GM21576 (cell line): ENCODE measurements around the gene TMEM45A.

Experiments
- ATAC-seq: cut with Tn5 transposase; IDR thresholded peaks from one replicate; pipeline ENCODE4 v1.9.1; 2021; ENCODE audit warnings: mild to moderate bottlenecking, moderate library complexity; ENCODE audit not compliant: unreplicated experiment

The TMEM45A gene

DNA sequence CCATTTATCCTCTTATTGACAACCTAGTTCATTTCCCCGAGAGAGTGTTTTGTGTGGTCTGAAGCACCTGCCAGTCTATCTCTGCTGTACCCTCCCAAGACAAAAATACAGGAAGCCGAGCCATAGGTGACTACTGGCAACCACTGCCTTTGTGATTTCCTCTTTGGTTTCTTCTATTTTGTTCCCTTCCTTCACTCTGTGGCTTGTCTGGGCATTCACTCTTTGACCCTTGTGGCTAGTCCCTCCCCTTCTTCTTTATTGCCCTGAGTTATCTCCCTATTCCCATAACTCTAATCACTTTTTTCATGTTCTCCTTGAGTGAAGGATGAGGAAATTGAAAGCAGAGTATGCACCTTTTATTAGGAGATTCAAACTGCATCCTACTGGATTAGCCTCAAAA lies 116.9 kb downstream of the TMEM45A start, which contains the start of gene ADGRG7:
Gene ADGRG7, plus strand, starts transcription at position 297 of the 400 bp plus-strand sequence. CDS start 256 bp downstream, outside the sequence.
- ATAC-seq = no peak

DNA sequence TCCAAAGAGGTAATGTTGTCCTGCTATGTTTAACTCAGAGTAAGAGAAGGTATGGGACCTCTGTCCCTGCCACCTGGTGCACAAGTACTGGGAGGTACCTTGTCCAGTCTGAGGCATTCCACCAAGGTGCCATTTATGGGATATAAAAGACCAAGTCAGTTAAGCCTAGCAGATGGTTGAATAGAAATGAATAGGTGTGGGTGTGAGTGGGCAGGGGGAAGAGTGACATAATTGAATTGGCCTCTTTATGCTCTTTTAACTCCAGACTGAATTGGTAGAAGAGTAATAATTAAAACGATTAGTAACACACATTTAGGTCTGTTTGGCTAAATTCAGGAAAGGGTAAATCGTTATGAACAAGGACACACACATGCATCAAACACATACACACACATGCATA lies 117.5 kb downstream of the TMEM45A start:
- ATAC-seq = no peak

DNA sequence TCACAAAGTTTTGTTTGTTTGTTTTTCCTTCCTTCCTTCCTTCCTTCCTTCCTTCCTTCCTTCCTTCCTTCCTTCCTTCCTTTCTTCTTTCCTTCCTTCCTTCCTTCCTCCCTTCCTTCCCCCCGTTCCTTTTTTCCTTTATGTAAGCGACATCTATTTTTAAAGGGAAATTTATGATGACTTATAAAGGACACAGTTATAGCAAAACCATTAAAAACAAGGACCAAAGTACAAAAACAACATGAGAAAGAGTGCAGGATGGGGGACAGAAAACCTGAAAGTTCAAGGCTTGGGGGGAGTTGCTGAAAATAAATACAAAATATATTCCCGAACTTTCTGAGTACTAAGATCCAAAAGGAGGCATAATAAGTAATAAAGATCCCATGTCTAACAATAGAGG lies 118.8 kb downstream of the TMEM45A start:
- ATAC-seq = no peak

DNA sequence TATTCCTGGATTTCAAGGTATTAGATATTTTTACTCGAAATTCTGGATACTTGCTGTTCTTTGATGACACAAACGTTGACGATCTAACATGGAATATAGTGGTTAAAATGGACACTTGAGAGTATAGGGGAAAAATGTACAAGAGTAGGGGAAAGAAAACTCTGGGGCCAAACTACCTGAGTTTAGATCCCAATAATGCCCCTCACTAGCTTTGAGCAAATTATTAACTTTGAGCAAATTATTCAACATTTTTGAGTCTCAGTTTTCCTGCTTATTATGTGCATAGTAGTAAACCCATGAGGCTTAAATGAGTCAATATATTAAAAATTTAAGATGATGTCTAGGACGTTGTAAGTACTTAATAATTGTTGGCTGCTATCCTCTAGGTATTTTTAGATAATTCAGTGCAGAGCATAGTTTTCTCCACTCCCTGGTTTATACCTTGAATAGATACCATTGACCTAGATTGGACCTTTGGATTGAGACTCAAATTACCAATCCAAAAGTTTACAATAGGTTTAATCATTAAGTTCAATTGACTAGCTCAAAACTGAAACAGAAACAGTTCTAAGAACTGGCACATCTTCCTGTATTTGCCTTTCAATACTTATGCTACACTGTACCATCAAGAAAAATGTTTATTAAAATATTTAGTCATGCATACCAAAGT lies 121.4 kb downstream of the TMEM45A start:
- no peak for ATAC-seq

DNA sequence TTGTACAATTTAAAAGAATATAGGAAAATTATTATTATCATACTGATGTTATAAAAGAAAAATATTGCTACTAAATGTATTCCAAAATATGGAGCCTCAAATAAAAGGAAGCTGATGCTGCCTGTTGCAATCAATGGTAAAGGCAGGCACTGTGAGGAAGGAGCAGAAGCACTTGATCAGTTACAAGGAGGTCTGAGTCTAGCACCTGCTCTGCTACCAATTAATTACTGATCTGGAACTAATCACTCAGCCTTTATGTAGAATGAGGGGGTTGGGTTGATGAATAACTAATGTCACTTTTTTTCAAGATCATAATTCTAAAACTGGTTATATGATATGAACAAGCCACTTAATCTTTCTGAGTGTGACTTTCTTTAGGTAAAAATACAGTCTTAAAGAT lies 122.5 kb downstream of the TMEM45A start:
- no peak for ATAC-seq

DNA sequence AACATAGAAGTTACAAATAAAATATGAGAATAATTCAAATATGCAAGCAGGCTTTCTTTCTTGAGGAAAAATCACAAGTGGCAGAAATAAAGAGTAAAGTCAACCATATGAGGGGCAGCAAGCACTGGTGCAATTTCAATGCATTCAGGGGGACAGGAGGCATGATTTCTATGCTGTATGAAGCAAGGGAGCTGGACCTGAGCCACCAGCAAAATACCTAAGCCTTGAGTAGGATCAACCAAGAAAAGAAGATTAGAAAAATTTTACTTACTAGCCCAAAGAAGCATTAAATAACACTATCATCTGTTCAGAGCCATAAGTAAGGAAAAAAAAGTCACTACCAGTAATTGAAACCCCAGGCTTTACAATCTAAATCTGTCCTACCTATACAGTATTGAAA lies 123.3 kb downstream of the TMEM45A start:
- ATAC-seq = no peak

DNA sequence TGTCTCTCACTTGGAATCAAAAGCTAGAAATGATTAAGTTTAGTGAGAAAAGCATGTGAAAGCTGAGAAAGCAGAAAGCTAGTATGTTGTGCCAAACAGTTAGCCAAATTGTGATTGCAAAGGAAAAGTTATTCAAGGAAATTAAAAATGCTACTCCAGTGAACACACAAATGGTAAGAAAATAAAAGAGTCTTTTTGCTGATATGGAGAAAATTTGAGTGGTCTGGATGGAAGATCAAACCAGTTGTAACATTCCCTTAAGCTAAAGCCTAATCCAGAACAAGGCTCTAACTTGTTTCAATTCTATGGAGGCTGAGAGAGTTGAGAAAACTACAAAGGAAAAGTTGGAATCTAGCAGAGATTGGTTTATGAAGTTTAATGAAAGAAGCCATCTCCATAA lies 128.8 kb downstream of the TMEM45A start:
- no peak for ATAC-seq
